SK-N-SH treated with all-trans-retinoic acid at 6 μM for 48 hours (cell line): Measurements from ENCODE around the gene NRL.
"Not testable (repeated sequence)": the region's sequence is repeated elsewhere in the genome, so short reads cannot be mapped to it uniquely, and the experiment has no call there.

Source experiments
- ATAC-seq: fragments of 200-7000 bp; cut with Tn5 transposase; 3 replicates; pipeline ENCODE4 v1.9.1; 2020; ENCODE audit warnings: mild to moderate bottlenecking, moderate library complexity
- ARNTL ChIP-seq: fragments of 450-650 bp; formaldehyde crosslinking; IDR thresholded peaks from 2 replicates; pipeline ENCODE4 v1.5.0; 2020; ENCODE audit warnings: low read depth, mild to moderate bottlenecking, moderate library complexity, borderline replicate concordance
- BACH2 ChIP-seq: fragments of 250-450 bp; sonication (Bioruptor Pico); IDR thresholded peaks from 2 replicates; pipeline ENCODE4 v1.9.0; 2021; ENCODE audit warnings: mild to moderate bottlenecking, borderline replicate concordance
- CSDC2 ChIP-seq: fragments of 250-450 bp; sonication (Bioruptor Pico); IDR thresholded peaks from 2 replicates; pipeline ENCODE4 v1.5.0; 2020; ENCODE audit warnings: mild to moderate bottlenecking, moderate library complexity
- ESRRG ChIP-seq: fragments of 250-450 bp; sonication (Bioruptor Pico); IDR thresholded peaks from 2 replicates; pipeline ENCODE4 v1.6.1; 2021; ENCODE audit warnings: mild to moderate bottlenecking
- GLIS3 ChIP-seq: fragments of 250-450 bp; sonication (Bioruptor Pico); IDR thresholded peaks from 2 replicates; pipeline ENCODE4 v1.5.0; 2020; ENCODE audit warnings: mild to moderate bottlenecking, moderate library complexity
- ISL1 ChIP-seq: fragments of 250-450 bp; sonication (Bioruptor Pico); IDR thresholded peaks from 2 replicates; pipeline ENCODE4 v2.1.2; 2022; ENCODE audit warnings: mild to moderate bottlenecking, moderate library complexity
- OSR1 ChIP-seq: fragments of 250-450 bp; sonication (Bioruptor Pico); IDR thresholded peaks from 2 replicates; pipeline ENCODE4 v1.8.0; 2022; ENCODE audit warnings: moderate library complexity, mild to moderate bottlenecking, inconsistent platforms
- PPARA ChIP-seq: fragments of 250-450 bp; sonication (Bioruptor Pico); IDR thresholded peaks from 2 replicates; pipeline ENCODE4 v1.5.0; 2020; ENCODE audit warnings: mild to moderate bottlenecking, borderline replicate concordance
- RARB ChIP-seq: fragments of 250-450 bp; sonication (Bioruptor Pico); IDR thresholded peaks from 2 replicates; pipeline ENCODE4 v1.8.0; 2021; ENCODE audit warnings: mild to moderate bottlenecking, moderate library complexity
- SNAI2 ChIP-seq: fragments of 250-450 bp; sonication (Bioruptor Pico); IDR thresholded peaks from 2 replicates; pipeline ENCODE4 v1.5.0; 2020; ENCODE audit warnings: mild to moderate bottlenecking, moderate library complexity
- TCF4 ChIP-seq: fragments of 250-450 bp; sonication (Bioruptor Pico); IDR thresholded peaks from 2 replicates; pipeline ENCODE4 v1.8.0; 2021; ENCODE audit warnings: mild to moderate bottlenecking, moderate library complexity, borderline replicate concordance
- ZC3H10 ChIP-seq: fragments of 250-450 bp; sonication (Bioruptor Pico); IDR thresholded peaks from 2 replicates; pipeline ENCODE4 v1.5.1; 2021; ENCODE audit warnings: mild to moderate bottlenecking, moderate library complexity
- ZFP3 ChIP-seq: fragments of 250-450 bp; sonication (Bioruptor Pico); IDR thresholded peaks from 2 replicates; pipeline ENCODE4 v1.5.0; 2020; ENCODE audit warnings: mild to moderate bottlenecking, moderate library complexity
- ZFP30 ChIP-seq: fragments of 450-650 bp; formaldehyde crosslinking; IDR thresholded peaks from 2 replicates; pipeline ENCODE4 v1.5.0; 2022; ENCODE audit warnings: mild to moderate bottlenecking, moderate library complexity
- ZNF565 ChIP-seq: fragments of 450-650 bp; formaldehyde crosslinking; conservative IDR thresholded peaks from 2 replicates; pipeline ENCODE4 v1.5.0; 2020; ENCODE audit warnings: low read depth, mild to moderate bottlenecking, moderate library complexity
- ZNF70 ChIP-seq: fragments of 450-650 bp; formaldehyde crosslinking; IDR thresholded peaks from 2 replicates; pipeline ENCODE4 v1.5.0; 2020; ENCODE audit warnings: mild to moderate bottlenecking, moderate library complexity
- ZNF8 ChIP-seq: fragments of 450-650 bp; formaldehyde crosslinking; IDR thresholded peaks from 2 replicates; pipeline ENCODE4 v1.5.0; 2020; ENCODE audit warnings: mild to moderate bottlenecking, moderate library complexity
- TF ChIP-seq, protein P1 (sequence below): fragments of 250-450 bp; sonication (Bioruptor Pico); IDR thresholded peaks from 2 replicates; pipeline ENCODE4 v1.8.0; 2020; ENCODE audit warnings: mild to moderate bottlenecking, moderate library complexity, borderline replicate concordance
- TF ChIP-seq, protein P2 (sequence below): fragments of 250-450 bp; sonication (Bioruptor Pico); IDR thresholded peaks from 2 replicates; pipeline ENCODE4 v1.5.1; 2021; ENCODE audit warnings: mild to moderate bottlenecking, moderate library complexity
- TF ChIP-seq, protein P3 (sequence below): fragments of 250-450 bp; sonication (Bioruptor Pico); IDR thresholded peaks from 2 replicates; pipeline ENCODE4 v1.8.0; 2021; ENCODE audit warnings: low read depth, mild to moderate bottlenecking, moderate library complexity, borderline replicate concordance
- TF ChIP-seq, protein P4 (sequence below): fragments of 250-450 bp; sonication (Bioruptor Pico); IDR thresholded peaks from 2 replicates; pipeline ENCODE4 v1.5.0; 2020; ENCODE audit warnings: mild to moderate bottlenecking, moderate library complexity

NRL gene

DNA sequence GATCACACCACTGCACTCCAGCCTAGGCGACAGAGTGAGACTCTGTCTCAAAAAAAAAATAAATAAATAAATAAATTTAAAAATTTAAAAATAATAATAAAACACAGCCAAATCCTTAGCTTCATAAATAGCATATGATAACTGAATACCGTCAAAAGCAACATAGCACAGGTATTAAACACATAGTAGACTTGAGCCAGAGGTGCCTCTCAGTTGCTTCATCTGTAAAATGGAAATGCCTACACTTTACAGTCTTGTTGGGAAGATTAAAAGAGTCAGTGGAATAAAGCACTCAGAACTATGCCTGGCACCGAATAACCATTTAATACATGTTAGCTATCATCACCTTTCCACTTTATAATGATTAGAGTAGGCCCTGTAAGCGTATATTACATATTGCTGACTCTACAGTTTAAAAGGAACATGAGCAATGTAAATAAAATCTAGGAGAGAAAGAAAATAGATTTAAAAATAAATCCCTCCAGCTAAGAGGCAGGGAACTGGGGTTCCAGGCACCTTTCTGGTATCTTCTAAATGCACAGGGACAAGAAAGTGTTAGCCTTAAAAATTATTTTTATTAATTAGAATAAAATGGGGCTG lies 8.0 kb downstream of the NRL start (continued):
- TF ChIP-seq, protein P1, sequence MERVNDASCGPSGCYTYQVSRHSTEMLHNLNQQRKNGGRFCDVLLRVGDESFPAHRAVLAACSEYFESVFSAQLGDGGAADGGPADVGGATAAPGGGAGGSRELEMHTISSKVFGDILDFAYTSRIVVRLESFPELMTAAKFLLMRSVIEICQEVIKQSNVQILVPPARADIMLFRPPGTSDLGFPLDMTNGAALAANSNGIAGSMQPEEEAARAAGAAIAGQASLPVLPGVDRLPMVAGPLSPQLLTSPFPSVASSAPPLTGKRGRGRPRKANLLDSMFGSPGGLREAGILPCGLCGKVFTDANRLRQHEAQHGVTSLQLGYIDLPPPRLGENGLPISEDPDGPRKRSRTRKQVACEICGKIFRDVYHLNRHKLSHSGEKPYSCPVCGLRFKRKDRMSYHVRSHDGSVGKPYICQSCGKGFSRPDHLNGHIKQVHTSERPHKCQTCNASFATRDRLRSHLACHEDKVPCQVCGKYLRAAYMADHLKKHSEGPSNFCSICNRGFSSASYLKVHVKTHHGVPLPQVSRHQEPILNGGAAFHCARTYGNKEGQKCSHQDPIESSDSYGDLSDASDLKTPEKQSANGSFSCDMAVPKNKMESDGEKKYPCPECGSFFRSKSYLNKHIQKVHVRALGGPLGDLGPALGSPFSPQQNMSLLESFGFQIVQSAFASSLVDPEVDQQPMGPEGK (CRISPR knock-in tag): no peak

DNA sequence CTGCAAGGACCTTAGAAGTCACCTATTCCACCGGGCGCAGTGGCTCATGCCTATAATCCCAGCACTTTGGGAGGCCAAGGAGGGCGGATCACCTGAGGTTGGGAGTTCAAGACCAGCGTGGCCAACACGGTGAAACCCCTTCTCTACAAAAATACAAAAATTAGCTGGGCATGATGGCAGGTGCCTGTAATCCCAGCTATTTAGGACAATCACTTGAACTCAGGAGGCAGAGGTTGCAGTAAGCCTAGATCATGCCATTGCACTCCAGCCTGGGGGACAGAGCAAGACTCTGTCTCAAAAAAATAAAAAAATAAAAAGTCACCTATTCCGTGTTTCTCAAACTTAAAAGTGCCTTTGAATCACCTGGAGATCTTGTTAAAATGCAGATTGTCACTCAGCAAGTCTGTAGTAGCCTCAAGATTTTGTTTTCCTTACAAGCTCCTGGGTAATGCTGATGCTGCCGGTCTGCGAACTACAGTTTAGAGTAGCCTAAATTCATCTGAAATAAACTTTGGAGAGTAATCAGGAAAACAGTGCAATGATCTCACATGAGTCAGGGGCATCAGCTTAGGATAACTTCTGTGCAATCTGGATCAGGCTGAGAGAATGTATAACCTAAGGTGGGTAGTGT lies 9.0 kb downstream of the NRL start:
- not testable (repeated sequence) for ATAC-seq

DNA sequence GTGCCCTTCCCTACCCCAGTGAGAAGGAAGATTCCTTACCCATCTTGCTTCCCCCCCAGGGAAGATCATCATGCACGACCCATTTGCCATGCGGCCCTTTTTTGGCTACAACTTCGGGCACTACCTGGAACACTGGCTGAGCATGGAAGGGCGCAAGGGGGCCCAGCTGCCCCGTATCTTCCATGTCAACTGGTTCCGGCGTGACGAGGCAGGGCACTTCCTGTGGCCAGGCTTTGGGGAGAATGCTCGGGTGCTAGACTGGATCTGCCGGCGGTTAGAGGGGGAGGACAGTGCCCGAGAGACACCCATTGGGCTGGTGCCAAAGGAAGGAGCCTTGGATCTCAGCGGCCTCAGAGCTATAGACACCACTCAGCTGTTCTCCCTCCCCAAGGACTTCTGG lies 11.3 kb downstream of the NRL start:
- no peak for ATAC-seq

DNA sequence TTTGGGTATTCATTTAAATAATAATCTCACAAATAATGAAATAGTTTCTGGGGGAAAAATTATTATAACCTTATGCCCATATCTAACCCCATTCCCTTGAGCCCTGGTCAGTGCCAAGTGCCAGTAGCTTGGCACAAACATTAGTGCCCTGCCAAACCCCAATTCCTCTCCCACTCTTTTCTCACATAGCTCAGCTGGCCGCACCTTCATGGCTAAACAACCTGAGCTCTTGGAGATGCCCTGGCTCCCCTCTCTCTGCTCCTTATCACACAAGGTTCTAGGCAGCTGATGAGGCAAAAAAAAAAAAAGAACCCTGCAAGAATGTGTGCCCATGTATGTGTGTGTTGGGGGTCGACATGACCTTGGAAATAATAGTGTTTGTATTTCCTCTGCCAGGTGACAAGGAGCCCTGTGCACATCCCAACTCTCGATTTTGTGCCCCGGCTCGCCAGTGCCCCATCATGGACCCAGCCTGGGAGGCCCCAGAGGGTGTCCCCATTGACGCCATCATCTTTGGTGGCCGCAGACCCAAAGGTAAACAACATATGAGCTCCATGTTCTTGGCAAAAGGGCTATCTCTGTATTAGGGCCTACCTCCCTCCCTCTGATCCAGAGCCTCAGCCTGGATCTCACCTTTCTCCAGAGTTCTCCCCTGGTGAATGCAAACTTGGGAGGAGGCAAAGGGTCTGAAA lies 12.2 kb downstream of the NRL start:
- no peak for ATAC-seq
- no peak for TF ChIP-seq OSR1
- no peak for TF ChIP-seq ZFP30
- TF ChIP-seq ZNF8 (CRISPR knock-in tag): no peak
- TF ChIP-seq ZFP3 (CRISPR knock-in tag): no peak
- no peak for TF ChIP-seq GLIS3 (CRISPR knock-in tag)
- TF ChIP-seq BACH2 (CRISPR knock-in tag): no peak
- TF ChIP-seq PPARA (CRISPR knock-in tag): no peak
- no peak for TF ChIP-seq ARNTL
- TF ChIP-seq ZNF70 (CRISPR knock-in tag): no peak
- TF ChIP-seq ZC3H10: no peak
- no peak for TF ChIP-seq ISL1
- TF ChIP-seq RARB: no peak

More for the DNA sequence above, 11.3 kb downstream of the NRL start:
- TF ChIP-seq SNAI2 (CRISPR knock-in tag) (no peak), GLIS3 (CRISPR knock-in tag) (no peak), ZNF70 (CRISPR knock-in tag) (no peak), ESRRG (no peak), ISL1 (no peak), ZFP30 (no peak)
- TF ChIP-seq, protein P1 (CRISPR knock-in tag): no peak

DNA sequence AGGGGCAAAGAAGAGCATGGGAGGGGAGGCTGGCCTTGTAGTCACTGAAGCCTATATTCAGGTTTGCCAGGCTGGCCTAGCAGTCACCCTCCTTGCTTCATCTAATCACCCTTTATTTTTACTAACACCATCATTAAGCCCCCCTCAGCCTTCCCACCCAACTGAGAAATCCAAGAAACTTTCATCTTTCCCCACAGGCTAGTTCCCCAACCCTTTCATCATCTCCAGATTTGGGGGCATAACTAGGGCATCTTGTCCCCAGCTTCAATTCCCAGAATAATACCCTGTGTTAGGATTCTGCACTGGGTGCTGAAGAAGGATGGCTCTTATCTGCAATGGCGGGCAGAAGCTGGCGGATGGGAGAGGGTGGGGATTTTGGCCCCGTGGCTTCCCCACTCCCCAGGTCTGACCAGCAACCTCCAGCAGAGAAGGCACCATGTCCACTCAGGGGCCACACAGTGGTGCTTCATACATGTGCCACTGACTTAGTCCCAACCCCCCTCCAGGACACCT lies 13.7 kb downstream of the NRL start:
- TF ChIP-seq PPARA (CRISPR knock-in tag) (no peak), ARNTL (no peak), ZC3H10 (no peak), ZNF565 (CRISPR knock-in tag) (no peak), ZNF8 (CRISPR knock-in tag) (no peak), ZNF70 (CRISPR knock-in tag) (no peak), SNAI2 (CRISPR knock-in tag) (no peak), RARB (no peak), TCF4 (CRISPR knock-in tag) (no peak), CSDC2 (CRISPR knock-in tag) (no peak), ZFP30 (no peak), GLIS3 (CRISPR knock-in tag) (no peak)
- TF ChIP-seq, protein P2, sequence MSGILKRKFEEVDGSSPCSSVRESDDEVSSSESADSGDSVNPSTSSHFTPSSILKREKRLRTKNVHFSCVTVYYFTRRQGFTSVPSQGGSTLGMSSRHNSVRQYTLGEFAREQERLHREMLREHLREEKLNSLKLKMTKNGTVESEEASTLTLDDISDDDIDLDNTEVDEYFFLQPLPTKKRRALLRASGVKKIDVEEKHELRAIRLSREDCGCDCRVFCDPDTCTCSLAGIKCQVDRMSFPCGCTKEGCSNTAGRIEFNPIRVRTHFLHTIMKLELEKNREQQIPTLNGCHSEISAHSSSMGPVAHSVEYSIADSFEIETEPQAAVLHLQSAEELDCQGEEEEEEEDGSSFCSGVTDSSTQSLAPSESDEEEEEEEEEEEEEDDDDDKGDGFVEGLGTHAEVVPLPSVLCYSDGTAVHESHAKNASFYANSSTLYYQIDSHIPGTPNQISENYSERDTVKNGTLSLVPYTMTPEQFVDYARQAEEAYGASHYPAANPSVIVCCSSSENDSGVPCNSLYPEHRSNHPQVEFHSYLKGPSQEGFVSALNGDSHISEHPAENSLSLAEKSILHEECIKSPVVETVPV: no peak
- TF ChIP-seq, protein P3, sequence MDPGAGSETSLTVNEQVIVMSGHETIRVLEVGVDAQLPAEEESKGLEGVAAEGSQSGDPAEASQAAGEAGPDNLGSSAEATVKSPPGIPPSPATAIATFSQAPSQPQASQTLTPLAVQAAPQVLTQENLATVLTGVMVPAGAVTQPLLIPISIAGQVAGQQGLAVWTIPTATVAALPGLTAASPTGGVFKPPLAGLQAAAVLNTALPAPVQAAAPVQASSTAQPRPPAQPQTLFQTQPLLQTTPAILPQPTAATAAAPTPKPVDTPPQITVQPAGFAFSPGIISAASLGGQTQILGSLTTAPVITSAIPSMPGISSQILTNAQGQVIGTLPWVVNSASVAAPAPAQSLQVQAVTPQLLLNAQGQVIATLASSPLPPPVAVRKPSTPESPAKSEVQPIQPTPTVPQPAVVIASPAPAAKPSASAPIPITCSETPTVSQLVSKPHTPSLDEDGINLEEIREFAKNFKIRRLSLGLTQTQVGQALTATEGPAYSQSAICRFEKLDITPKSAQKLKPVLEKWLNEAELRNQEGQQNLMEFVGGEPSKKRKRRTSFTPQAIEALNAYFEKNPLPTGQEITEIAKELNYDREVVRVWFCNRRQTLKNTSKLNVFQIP: no peak
- TF ChIP-seq, protein P4, sequence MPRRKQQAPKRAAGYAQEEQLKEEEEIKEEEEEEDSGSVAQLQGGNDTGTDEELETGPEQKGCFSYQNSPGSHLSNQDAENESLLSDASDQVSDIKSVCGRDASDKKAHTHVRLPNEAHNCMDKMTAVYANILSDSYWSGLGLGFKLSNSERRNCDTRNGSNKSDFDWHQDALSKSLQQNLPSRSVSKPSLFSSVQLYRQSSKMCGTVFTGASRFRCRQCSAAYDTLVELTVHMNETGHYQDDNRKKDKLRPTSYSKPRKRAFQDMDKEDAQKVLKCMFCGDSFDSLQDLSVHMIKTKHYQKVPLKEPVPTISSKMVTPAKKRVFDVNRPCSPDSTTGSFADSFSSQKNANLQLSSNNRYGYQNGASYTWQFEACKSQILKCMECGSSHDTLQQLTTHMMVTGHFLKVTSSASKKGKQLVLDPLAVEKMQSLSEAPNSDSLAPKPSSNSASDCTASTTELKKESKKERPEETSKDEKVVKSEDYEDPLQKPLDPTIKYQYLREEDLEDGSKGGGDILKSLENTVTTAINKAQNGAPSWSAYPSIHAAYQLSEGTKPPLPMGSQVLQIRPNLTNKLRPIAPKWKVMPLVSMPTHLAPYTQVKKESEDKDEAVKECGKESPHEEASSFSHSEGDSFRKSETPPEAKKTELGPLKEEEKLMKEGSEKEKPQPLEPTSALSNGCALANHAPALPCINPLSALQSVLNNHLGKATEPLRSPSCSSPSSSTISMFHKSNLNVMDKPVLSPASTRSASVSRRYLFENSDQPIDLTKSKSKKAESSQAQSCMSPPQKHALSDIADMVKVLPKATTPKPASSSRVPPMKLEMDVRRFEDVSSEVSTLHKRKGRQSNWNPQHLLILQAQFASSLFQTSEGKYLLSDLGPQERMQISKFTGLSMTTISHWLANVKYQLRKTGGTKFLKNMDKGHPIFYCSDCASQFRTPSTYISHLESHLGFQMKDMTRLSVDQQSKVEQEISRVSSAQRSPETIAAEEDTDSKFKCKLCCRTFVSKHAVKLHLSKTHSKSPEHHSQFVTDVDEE (CRISPR knock-in tag): no peak
- TF ChIP-seq, protein P1 (CRISPR knock-in tag): no peak
- no peak for ATAC-seq
